Calu3 (cell line): Measurements from ENCODE around the gene CECR2. TPM values are rescaled to one million over a fixed set of nuclear protein-coding genes. Genes with fewer than 3 reads are reported as not detected.

Experiments
- BruUV-seq: library from RNA; stranded (reverse); fragments of 400-500 nt; replicated peaks from 2 replicates; lab custom pipeline; 2021; lab: Mats Ljungman, UMichigan
- CTCF ChIA-PET: fragments of 300-600 bp; sonication (Branson Sonifier 250); formaldehyde crosslinking; loops from one replicate; lab custom pipeline; 2022; ENCODE audit warnings: antibody characterized with exemption; lab: Charles Lee
- DNase-seq: peaks from one replicate; pipeline ENCODE4 v3.0.0; 2022
- H3K27ac Mint-ChIP-seq: one replicate; pipeline ENCODE4 v1.8.0; 2022; ENCODE audit warnings: mixed read lengths; ENCODE audit not compliant: unreplicated experiment
- H3K27me3 Mint-ChIP-seq: one replicate; pipeline ENCODE4 v1.8.0; 2022; ENCODE audit warnings: mixed read lengths; ENCODE audit not compliant: unreplicated experiment
- H3K36me3 Mint-ChIP-seq: one replicate; pipeline ENCODE4 v1.8.0; 2022; ENCODE audit warnings: mild to moderate bottlenecking, moderate library complexity, mixed read lengths; ENCODE audit not compliant: insufficient read depth, unreplicated experiment
- H3K4me1 Mint-ChIP-seq: one replicate; pipeline ENCODE4 v1.8.0; 2022; ENCODE audit warnings: mild to moderate bottlenecking, low read depth, mixed read lengths; ENCODE audit not compliant: unreplicated experiment
- H3K4me3 Mint-ChIP-seq: one replicate; pipeline ENCODE4 v1.8.0; 2022; ENCODE audit warnings: mild to moderate bottlenecking, low read depth, moderate library complexity, mixed read lengths; ENCODE audit not compliant: unreplicated experiment
- H3K9me3 Mint-ChIP-seq: one replicate; pipeline ENCODE4 v1.8.0; 2022; ENCODE audit warnings: low read depth, mixed read lengths; ENCODE audit not compliant: unreplicated experiment
- CTCF ChIP-seq: fragments of 200-600 bp; IDR thresholded peaks from one replicate; pipeline ENCODE4 v1.8.0; 2022; ENCODE audit warnings: antibody characterized with exemption; ENCODE audit not compliant: unreplicated experiment
- intact Hi-C: fragments of 100-400 bp; cut with micrococcal nuclease; formaldehyde crosslinking; loops from one replicate; pipeline ENCODE4 v1.10.0; 2022; ENCODE audit not compliant: unreplicated experiment
- total RNA-seq: library from RNA; stranded (reverse); gene quantifications from 2 replicates; pipeline ENCODE4 v1.2.3, GENCODE V29; 2022

The CECR2 gene
- total RNA-seq, 1 experiment from 2014 or later, result 0.09 TPM

- peaks cover 73% of the 10 kb centered on the region for H3K36me3 Mint-ChIP-seq
These were observed 227.0 kb downstream of the CECR2 start for GRCh38 chr22:17596226-17596625.

DNA sequence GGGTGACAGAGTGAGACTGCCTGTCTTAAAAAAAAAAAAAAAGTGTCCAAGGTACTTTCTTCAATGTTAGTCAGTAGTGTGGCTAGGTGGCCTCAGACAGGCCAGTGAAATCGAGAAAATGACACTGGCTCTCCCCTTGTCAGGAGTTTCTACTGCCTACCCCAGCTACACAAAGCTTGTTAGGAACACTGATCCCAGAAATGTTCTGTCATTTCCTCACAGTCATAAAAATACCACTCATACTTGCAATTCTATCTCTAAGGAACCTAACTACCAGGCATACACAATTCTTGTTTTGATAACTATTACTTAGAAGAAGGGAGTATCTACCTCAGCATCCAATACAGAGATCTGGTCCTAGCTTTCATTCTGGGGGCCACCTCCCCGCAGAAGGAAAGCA lies 228.0 kb downstream of the CECR2 start:
- no TSS peak for BruUV-seq
- H3K36me3 Mint-ChIP-seq, result peaks cover 63% of the 10 kb centered on the region
- CTCF ChIA-PET, result no interaction called here

More at GRCh38 chr22:17596226-17596625, 227.0 kb downstream of the CECR2 start:
- no peak overlapping the region for H3K4me3 Mint-ChIP-seq
- H3K9me3 Mint-ChIP-seq, result no peaks in the 10 kb centered on the region
- no peak overlapping the region for H3K27ac Mint-ChIP-seq
- H3K27me3 Mint-ChIP-seq, result no peaks in the 10 kb centered on the region
- no peak for DNase-seq
- intact Hi-C loops, result no loop called here
- no TSS peak for BruUV-seq
- H3K4me1 Mint-ChIP-seq, result no peaks in the 10 kb centered on the region
- CTCF ChIA-PET, result no interaction called here
- TF ChIP-seq CTCF, result no peak

DNA sequence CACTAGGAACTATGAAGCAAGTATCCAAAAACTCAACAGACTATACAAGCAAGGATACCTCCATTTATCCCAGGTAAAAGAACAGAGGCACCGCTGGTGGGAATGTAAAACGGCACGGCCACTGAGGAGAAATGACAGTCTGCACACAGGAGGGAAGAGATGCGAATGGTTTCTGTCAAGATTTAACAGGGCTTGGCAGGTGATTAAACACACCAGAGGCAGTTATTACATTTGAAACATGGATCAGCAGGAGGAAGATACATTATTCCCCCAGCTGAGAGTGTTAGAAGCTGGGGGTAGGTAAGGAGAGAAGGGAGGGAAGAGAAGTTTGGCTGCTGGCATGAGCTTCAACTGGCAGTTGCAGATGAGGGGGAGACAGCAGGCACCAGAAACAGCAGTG lies 229.1 kb downstream of the CECR2 start:
- no peaks in the 10 kb centered on the region for H3K27me3 Mint-ChIP-seq
- peaks cover 52% of the 10 kb centered on the region for H3K36me3 Mint-ChIP-seq
- H3K4me3 Mint-ChIP-seq, result no peak overlapping the region
- no peak for TF ChIP-seq CTCF
- no peak overlapping the region for H3K27ac Mint-ChIP-seq
- no TSS peak for BruUV-seq
- intact Hi-C loops, result no loop called here
- no peaks in the 10 kb centered on the region for H3K9me3 Mint-ChIP-seq
- CTCF ChIA-PET, result no interaction called here
- no peaks in the 10 kb centered on the region for H3K4me1 Mint-ChIP-seq
- no peak for DNase-seq

More for the DNA sequence above, 228.0 kb downstream of the CECR2 start:
- Mint-ChIP-seq H3K27ac (no peak overlapping the region), H3K4me3 (no peak overlapping the region), H3K9me3 (no peaks in the 10 kb centered on the region), H3K4me1 (no peaks in the 10 kb centered on the region), H3K27me3 (no peaks in the 10 kb centered on the region)
- intact Hi-C loops, result no loop called here
- no peak for TF ChIP-seq CTCF
- DNase-seq, result no peak

- Mint-ChIP-seq H3K27me3 (no peaks in the 10 kb centered on the region), H3K4me1 (no peaks in the 10 kb centered on the region), H3K36me3 (peaks cover 37% of the 10 kb centered on the region), H3K9me3 (no peaks in the 10 kb centered on the region), H3K27ac (no peak overlapping the region), H3K4me3 (no peak overlapping the region)
- TF ChIP-seq CTCF, result no peak
- intact Hi-C loops, result loop anchor here (10.0 kb wide), 1 partner anchor 46 kb away; no protein-coding TSS in a partner anchor
- CTCF ChIA-PET, result interaction anchor here (0.8 kb wide), 1 partner anchor 43 kb away, joined by 3 read pairs; no protein-coding TSS in a partner anchor
- DNase-seq, result no peak
- no TSS peak for BruUV-seq
These were observed 231.8 kb downstream of the CECR2 start for GRCh38 chr22:17601031-17601430.
